ENCODE measurements around the gene OR3A2.

DNA sequence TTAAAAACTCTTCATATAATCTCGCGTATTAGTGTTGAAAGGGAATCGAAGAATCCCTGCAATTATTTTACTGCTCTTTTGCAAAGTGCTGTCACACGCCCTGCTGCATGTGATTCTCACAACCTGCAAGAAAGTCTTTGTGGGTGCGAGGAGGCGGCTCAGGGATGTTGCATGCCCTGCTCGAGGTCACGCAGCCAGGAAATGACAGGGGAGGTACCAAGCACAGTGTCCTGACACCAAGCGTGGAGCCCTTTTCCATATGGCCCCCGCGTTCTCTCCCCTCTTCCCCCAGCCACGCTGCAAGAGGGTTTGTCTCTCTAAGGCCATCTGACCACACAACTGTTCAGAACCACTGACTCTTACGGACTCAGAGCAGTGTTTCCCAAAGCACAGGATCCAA is 125.5 kb downstream of the OR3A2 start:
- TF ChIP-seq POLR2A (IDR thresholded peaks at IDR 0.05): no peak
- TF ChIP-seq, protein P1, sequence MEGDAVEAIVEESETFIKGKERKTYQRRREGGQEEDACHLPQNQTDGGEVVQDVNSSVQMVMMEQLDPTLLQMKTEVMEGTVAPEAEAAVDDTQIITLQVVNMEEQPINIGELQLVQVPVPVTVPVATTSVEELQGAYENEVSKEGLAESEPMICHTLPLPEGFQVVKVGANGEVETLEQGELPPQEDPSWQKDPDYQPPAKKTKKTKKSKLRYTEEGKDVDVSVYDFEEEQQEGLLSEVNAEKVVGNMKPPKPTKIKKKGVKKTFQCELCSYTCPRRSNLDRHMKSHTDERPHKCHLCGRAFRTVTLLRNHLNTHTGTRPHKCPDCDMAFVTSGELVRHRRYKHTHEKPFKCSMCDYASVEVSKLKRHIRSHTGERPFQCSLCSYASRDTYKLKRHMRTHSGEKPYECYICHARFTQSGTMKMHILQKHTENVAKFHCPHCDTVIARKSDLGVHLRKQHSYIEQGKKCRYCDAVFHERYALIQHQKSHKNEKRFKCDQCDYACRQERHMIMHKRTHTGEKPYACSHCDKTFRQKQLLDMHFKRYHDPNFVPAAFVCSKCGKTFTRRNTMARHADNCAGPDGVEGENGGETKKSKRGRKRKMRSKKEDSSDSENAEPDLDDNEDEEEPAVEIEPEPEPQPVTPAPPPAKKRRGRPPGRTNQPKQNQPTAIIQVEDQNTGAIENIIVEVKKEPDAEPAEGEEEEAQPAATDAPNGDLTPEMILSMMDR (IDR thresholded peaks at IDR 0.05): no peak
